Keratinocyte (primary cell): ENCODE data around the gene COMMD9. TPM values are rescaled to one million over a fixed set of nuclear protein-coding genes. Genes with fewer than 3 reads are reported as not detected.

Experiments used
- DNase-seq: peaks from one replicate; pipeline ENCODE4 v3.0.0-alpha.2; 2011; ENCODE audit warnings: low read depth, missing footprints, low spot score
- FAIRE-seq: peaks from 2 replicates; lab custom pipeline; 2011; peaks lifted over from hg19 to GRCh38; lab: Jason Lieb, UNC
- H2AFZ ChIP-seq: 2 replicates; pipeline ENCODE4 v1.6.0; 2012; ENCODE audit warnings: low read length, control low read depth, inconsistent platforms; ENCODE audit not compliant: control insufficient read depth
- H3K27ac ChIP-seq: 2 replicates; pipeline ENCODE4 v1.5.1; 2011; ENCODE audit warnings: low read length; ENCODE audit not compliant: control insufficient read depth, insufficient read depth
- H3K27me3 ChIP-seq: 3 replicates; pipeline ENCODE4 v1.6.0; 2011; ENCODE audit warnings: low read length; ENCODE audit not compliant: control insufficient read depth, insufficient read depth; ENCODE audit errors: extremely low read depth
- H3K36me3 ChIP-seq, 2 experiments: 2 replicates in 1 of 2; 3 replicates in 1 of 2; pipeline ENCODE4 v1.5.1; 2011; ENCODE audit warnings: low read length in 2 of 2, mild to moderate bottlenecking in 1 of 2; ENCODE audit not compliant: control insufficient read depth in 2 of 2, insufficient read depth in 2 of 2; ENCODE audit errors: extremely low read depth in 1 of 2
- H3K4me1 ChIP-seq: 3 replicates; pipeline ENCODE4 v1.5.1; 2011; ENCODE audit warnings: low read length; ENCODE audit not compliant: control insufficient read depth, insufficient read depth; ENCODE audit errors: extremely low read depth
- H3K4me2 ChIP-seq: 3 replicates; pipeline ENCODE4 v1.6.0; 2011; ENCODE audit warnings: low read depth, low read length; ENCODE audit not compliant: control insufficient read depth, insufficient read depth; ENCODE audit errors: extremely low read depth
- H3K4me3 ChIP-seq, 3 experiments: fragments of 200-600 bp in 1 of 3; sonication (generic) in 1 of 3; 2 replicates in 2 of 3; 3 replicates in 1 of 3; pipeline ENCODE4 v1.5.1; 2011 to 2016; ENCODE audit warnings: low read length in 3 of 3, mild to moderate bottlenecking in 3 of 3, control low read depth in 2 of 3, inconsistent platforms in 1 of 3, low read depth in 1 of 3, mixed read lengths in 1 of 3, mixed run types in 1 of 3, moderate library complexity in 1 of 3; ENCODE audit not compliant: control insufficient read depth in 2 of 3, insufficient read depth in 2 of 3; ENCODE audit errors: extremely low read depth in 1 of 3
- H3K79me2 ChIP-seq: 2 replicates; pipeline ENCODE4 v1.6.0; 2012; ENCODE audit warnings: low read length; ENCODE audit not compliant: control insufficient read depth, insufficient read depth
- H3K9ac ChIP-seq: 3 replicates; pipeline ENCODE4 v1.6.0; 2011; ENCODE audit warnings: low read length; ENCODE audit not compliant: control insufficient read depth, insufficient read depth; ENCODE audit errors: extremely low read depth
- H3K9me1 ChIP-seq: 3 replicates; pipeline ENCODE4 v1.6.0; 2011; ENCODE audit warnings: low read length; ENCODE audit not compliant: control insufficient read depth, insufficient read depth; ENCODE audit errors: extremely low read depth
- H3K9me3 ChIP-seq: 2 replicates; pipeline ENCODE4 v1.5.1; 2012; ENCODE audit warnings: low read depth, low read length; ENCODE audit not compliant: control insufficient read depth
- H4K20me1 ChIP-seq: 3 replicates; pipeline ENCODE4 v1.6.0; 2011; ENCODE audit warnings: low read length; ENCODE audit not compliant: control insufficient read depth, insufficient read depth; ENCODE audit errors: extremely low read depth
- EZH2 ChIP-seq: IDR thresholded peaks from one replicate; pipeline ENCODE4 v1.6.1; 2012; ENCODE audit warnings: inconsistent platforms, mild to moderate bottlenecking, low read length, moderate library complexity
- dilution Hi-C: fragments of 300-500 bp; cut with MboI; formaldehyde crosslinking; loops from one replicate; pipeline ENCODE4 v1.7.0; 2020; ENCODE audit warnings: low sequenced_read_pairs; ENCODE audit not compliant: extremely low pct_ligation_motif_present
- polyA plus RNA-seq, 5 experiments: library from polyadenylated mRNA; depleted of rRNA in 3 of 5; stranded (reverse) in 3 of 5; stranded (forward) in 1 of 5; unstranded in 1 of 5; fragments of >200 nt; gene quantifications; 1 replicate in 1 of 5; 2 replicates in 3 of 5; 3 replicates in 1 of 5; pipeline versions ENCODE4 v1.2.1 to v1.2.3, GENCODE V29; 2011 to 2012; ENCODE audit warnings: missing spikeins in 2 of 5, low read depth in 1 of 5, low replicate concordance in 1 of 5
- TF ChIP-seq, protein P1 (sequence below), 3 experiments: IDR thresholded peaks in 1 of 3; conservative IDR thresholded peaks in 1 of 3; optimal IDR thresholded peaks in 1 of 3; 2 replicates in 2 of 3; 3 replicates in 1 of 3; pipeline versions ENCODE3 to v1.5.1; 2011; ENCODE audit warnings: low read length in 3 of 3, mild to moderate bottlenecking in 3 of 3, moderate library complexity in 2 of 3, control low read depth in 1 of 3, inconsistent platforms in 1 of 3; ENCODE audit not compliant: insufficient read depth in 2 of 3; ENCODE audit errors: extremely low read depth in 1 of 3

The COMMD9 gene
- polyA plus RNA-seq, 1 donor (not counting 4 experiments of a cell fraction or from before 2014, with no cell fraction given), result 52.6 TPM

DNA sequence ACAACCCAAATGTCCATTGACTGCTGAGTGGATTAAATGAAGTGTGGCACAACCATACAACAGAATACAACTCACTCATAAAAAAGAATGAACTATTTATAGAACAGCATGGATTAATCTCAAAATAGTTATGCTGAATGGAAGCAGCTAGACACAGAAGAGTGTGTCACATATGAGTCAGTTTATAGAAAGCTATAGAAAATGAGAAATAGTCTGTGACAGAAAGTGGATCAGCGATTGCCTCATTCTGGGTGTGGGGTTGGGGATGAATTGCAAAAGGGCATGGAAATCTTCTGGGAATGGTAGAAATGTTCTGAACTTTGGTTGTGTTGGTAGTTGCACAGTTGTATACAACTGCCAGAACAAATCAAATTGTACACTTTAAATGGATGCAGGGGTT is 44.2 kb upstream of the COMMD9 start:
- dilution Hi-C loops, result no loop called here
- FAIRE-seq, result no peak
- Histone ChIP-seq H3K4me1 (peaks cover 8% of the 10 kb centered on the region), H3K4me3 (no peak overlapping the region), H3K9ac (no peak overlapping the region), H3K9me3 (no peaks in the 10 kb centered on the region), H3K4me2 (peak overlapping the region; percentile 33), H3K27ac (peak overlapping the region; percentile 58), H3K9me1 (no peaks in the 10 kb centered on the region), H3K36me3 (no peaks in the 10 kb centered on the region), H2AFZ (no peak overlapping the region), H3K27me3 (peaks cover 4% of the 10 kb centered on the region), H3K79me2 (no peaks in the 10 kb centered on the region), H4K20me1 (no peaks in the 10 kb centered on the region)
- no peak for DNase-seq
- TF ChIP-seq, protein P1, sequence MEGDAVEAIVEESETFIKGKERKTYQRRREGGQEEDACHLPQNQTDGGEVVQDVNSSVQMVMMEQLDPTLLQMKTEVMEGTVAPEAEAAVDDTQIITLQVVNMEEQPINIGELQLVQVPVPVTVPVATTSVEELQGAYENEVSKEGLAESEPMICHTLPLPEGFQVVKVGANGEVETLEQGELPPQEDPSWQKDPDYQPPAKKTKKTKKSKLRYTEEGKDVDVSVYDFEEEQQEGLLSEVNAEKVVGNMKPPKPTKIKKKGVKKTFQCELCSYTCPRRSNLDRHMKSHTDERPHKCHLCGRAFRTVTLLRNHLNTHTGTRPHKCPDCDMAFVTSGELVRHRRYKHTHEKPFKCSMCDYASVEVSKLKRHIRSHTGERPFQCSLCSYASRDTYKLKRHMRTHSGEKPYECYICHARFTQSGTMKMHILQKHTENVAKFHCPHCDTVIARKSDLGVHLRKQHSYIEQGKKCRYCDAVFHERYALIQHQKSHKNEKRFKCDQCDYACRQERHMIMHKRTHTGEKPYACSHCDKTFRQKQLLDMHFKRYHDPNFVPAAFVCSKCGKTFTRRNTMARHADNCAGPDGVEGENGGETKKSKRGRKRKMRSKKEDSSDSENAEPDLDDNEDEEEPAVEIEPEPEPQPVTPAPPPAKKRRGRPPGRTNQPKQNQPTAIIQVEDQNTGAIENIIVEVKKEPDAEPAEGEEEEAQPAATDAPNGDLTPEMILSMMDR (optimal IDR thresholded peaks at IDR 0.05 in 1 of 3, IDR thresholded peaks at IDR 0.05 in 1 of 3, conservative IDR thresholded peaks at IDR 0.05 in 1 of 3; ENCODE audit: extremely low read depth in 1 of 3, insufficient read depth in 2 of 3, low read length in 3 of 3), result no peak
- TF ChIP-seq EZH2, result no peak

- H3K4me3 ChIP-seq, result no peak overlapping the region
- peaks cover 8% of the 10 kb centered on the region for H3K4me1 ChIP-seq
- TF ChIP-seq, protein P1 (optimal IDR thresholded peaks at IDR 0.05 in 1 of 3, IDR thresholded peaks at IDR 0.05 in 1 of 3, conservative IDR thresholded peaks at IDR 0.05 in 1 of 3; ENCODE audit: extremely low read depth in 1 of 3, insufficient read depth in 2 of 3, low read length in 3 of 3), result no peak
- TF ChIP-seq EZH2, result no peak
- H2AFZ ChIP-seq, result no peak overlapping the region
- H3K36me3 ChIP-seq, result no peaks in the 10 kb centered on the region
- no peaks in the 10 kb centered on the region for H4K20me1 ChIP-seq
- no peak overlapping the region for H3K27ac ChIP-seq
- H3K27me3 ChIP-seq, result peaks cover 4% of the 10 kb centered on the region
- H3K9ac ChIP-seq, result no peak overlapping the region
- no peaks in the 10 kb centered on the region for H3K9me1 ChIP-seq
- DNase-seq (no peak), FAIRE-seq (no peak)
- H3K4me2 ChIP-seq, result no peak overlapping the region
- dilution Hi-C loops, result no loop called here
- H3K9me3 ChIP-seq, result no peaks in the 10 kb centered on the region
- no peaks in the 10 kb centered on the region for H3K79me2 ChIP-seq
Observed at GRCh38 chr11:36330411-36330810, 41.2 kb upstream of the COMMD9 start.
